HEK293T (cell line): ENCODE measurements around the gene CYP4F22.

Experiments used
- FOXK2 ChIP-seq: fragments of 450-650 bp; IDR thresholded peaks from 2 replicates; pipeline ENCODE4 v1.6.1; 2016; ENCODE audit warnings: mild to moderate bottlenecking
- L3MBTL2 ChIP-seq: fragments of 450-650 bp; conservative IDR thresholded peaks from 2 replicates; pipeline ENCODE4 v1.6.1; 2016; ENCODE audit warnings: mild to moderate bottlenecking
- SUZ12 ChIP-seq: fragments of 450-650 bp; IDR thresholded peaks from 2 replicates; pipeline ENCODE4 v1.6.1; 2016; ENCODE audit warnings: mild to moderate bottlenecking
- ZNF384 ChIP-seq: fragments of 450-650 bp; IDR thresholded peaks from 2 replicates; pipeline ENCODE4 v1.6.1; 2016

- TF ChIP-seq ZNF384 = no peak
- TF ChIP-seq L3MBTL2 = no peak
- no peak for TF ChIP-seq SUZ12
- TF ChIP-seq FOXK2 = no peak
Observed at GRCh38 chr19:15539638-15540037, 31.3 kb downstream of the CYP4F22 start.
